ENCODE results near the gene ACBD6. TPM values are rescaled to one million over a fixed set of nuclear protein-coding genes. Genes with fewer than 3 reads are reported as not detected.

The ACBD6 gene
- total and polyA plus RNA-seq, 11 donors = 18.6 to 35.8 (median 21.8) TPM

DNA sequence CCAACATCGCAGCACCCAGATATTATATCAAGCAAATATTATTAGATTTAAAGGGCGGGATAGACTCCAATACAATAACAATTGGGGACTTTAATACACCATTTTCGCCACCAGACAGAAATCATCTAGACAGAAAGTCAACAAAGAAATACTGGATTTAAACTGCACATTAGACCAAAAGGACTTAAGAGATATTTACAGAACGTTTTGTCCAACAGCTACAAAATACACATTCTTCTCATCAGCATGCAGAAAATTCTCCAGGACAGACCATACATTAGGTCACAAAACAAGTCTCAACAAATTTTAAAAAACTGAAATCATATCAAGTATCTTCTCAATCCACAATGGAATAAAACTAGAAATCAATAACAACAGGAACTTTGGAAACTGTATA lies 121.2 kb downstream of the ACBD6 start:
- H3K27me3 ChIP-seq = no peaks in the 10 kb centered on the region
- H3K36me3 ChIP-seq = peaks cover 0 to 3% (median 0%) of the 10 kb centered on the region in 9 donors
- no peak for DNase-seq
- intact Hi-C loops (cut with DNase I) = no loop called here
- no peaks in the 10 kb centered on the region for H3K4me1 ChIP-seq
- no peak overlapping the region for H3K27ac ChIP-seq
- ATAC-seq = no peak
- TF ChIP-seq CTCF (IDR thresholded peaks at IDR 0.05) (no peak), POLR2A (IDR thresholded peaks at IDR 0.05) (no peak)
- peaks cover 0 to 84% (median 47%) of the 10 kb centered on the region in 12 donors for H3K9me3 ChIP-seq
- 90 to 96% (median 93%) methylated on average over 4 of the region's 4 CpGs for WGBS, 4 donors
- no peak overlapping the region for H3K4me3 ChIP-seq

DNA sequence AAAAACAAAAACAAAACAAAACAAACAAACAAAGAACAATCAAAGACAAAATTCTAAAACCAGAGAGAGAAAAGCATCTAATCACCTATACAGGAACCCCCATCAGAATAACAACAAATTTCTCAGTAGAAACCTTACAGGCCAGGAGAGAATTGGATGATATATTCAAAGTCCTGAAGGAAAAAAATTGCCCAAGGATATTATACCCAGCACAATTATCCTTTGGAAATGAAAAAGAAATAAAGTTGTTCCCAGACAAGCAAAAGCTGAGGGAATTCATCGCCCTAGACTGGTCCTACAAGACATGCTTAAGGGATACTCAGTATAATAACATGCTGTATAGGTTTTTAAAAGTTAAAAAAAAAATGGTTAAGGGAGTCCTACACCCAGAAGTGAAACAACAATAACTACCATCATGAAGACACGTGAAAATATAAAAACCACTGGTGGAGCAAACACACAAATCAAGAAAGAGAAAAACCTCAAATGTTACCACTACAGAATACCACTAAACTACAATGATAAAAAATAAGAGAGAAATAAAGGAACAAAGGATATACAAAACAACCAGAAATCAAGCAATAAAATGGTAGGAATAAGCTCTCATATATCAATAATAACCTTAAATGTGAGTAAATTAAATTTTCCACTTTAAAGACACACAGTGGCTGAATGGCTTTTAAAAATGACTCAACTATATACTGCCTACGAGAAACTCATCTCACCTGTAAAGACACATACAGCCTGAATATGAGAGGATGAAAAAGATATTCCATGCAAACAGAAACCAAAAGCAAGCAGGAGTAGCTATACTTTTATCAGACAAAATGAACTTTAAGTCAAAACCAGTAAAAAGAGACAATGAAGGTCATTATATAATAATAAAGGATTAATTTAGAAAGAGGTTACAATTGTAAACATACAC lies 121.9 kb downstream of the ACBD6 start:
- Histone ChIP-seq H3K36me3 (peaks cover 0 to 3% (median 0%) of the 10 kb centered on the region in 9 donors), H3K9me3 (peaks cover 0 to 79% (median 44%) of the 10 kb centered on the region in 12 donors), H3K27ac (no peak overlapping the region), H3K4me1 (no peaks in the 10 kb centered on the region), H3K4me3 (no peak overlapping the region), H3K27me3 (no peaks in the 10 kb centered on the region)
- ATAC-seq = no peak
- no peak for DNase-seq
- TF ChIP-seq CTCF (IDR thresholded peaks at IDR 0.05) = no peak
- TF ChIP-seq POLR2A (IDR thresholded peaks at IDR 0.05) = no peak
- intact Hi-C loops (cut with DNase I) = no loop called here
- 83 to 97% (median 95%) methylated on average over 3 of the region's 3 CpGs for WGBS, 4 donors

DNA sequence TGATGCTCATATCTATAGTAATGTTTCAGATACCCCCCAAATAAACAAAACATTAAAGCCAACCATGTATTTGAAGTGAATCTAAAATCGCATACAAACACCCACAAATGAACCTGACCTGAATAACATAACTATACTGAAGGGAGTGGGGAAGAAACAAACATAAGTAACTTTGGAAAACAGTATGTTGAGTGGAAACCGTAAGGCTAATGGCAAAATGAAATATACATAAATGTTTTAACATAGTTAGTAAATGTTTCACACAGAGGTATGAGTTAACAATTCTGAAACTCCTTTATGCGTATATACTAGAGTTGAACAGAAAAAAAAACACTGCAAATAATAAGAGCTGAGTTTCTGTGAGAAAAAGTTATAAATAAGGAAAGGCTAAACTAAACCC lies 125.6 kb downstream of the ACBD6 start:
- no peak overlapping the region for H3K4me3 ChIP-seq
- intact Hi-C loops (cut with DNase I) = loop anchor here in 1 of 10 donors (2.0 kb wide), 1 partner anchor 28 kb away; no protein-coding TSS in a partner anchor
- H3K9me3 ChIP-seq = peaks cover 0 to 43% (median 27%) of the 10 kb centered on the region in 12 donors
- H3K27ac ChIP-seq = no peak overlapping the region
- 97 to 99% (median 99%) methylated on average over 3 of the region's 3 CpGs for WGBS, 4 donors
- no peak for DNase-seq
- no peaks in the 10 kb centered on the region for H3K27me3 ChIP-seq
- TF ChIP-seq POLR2A (IDR thresholded peaks at IDR 0.05) = no peak
- TF ChIP-seq CTCF (IDR thresholded peaks at IDR 0.05) = no peak
- peaks cover 0 to 3% (median 0%) of the 10 kb centered on the region in 9 donors for H3K36me3 ChIP-seq
- H3K4me1 ChIP-seq = no peaks in the 10 kb centered on the region
- no peak for ATAC-seq

GRCh38 chr1:180376253-180376652 lies 126.1 kb downstream of the ACBD6 start:
- peaks cover 0 to 3% (median 0%) of the 10 kb centered on the region in 9 donors for H3K36me3 ChIP-seq
- TF ChIP-seq CTCF (IDR thresholded peaks at IDR 0.05) = no peak
- no peak for TF ChIP-seq POLR2A (IDR thresholded peaks at IDR 0.05)
- intact Hi-C loops (cut with DNase I) = loop anchor here in 1 of 10 donors (2.0 kb wide), 1 partner anchor 29 kb away; no protein-coding TSS in a partner anchor
- no peak overlapping the region for H3K4me3 ChIP-seq
- no peak overlapping the region for H3K27ac ChIP-seq
- no peaks in the 10 kb centered on the region for H3K4me1 ChIP-seq
- H3K9me3 ChIP-seq = peaks cover 0 to 40% (median 24%) of the 10 kb centered on the region in 12 donors
- ATAC-seq (no peak), DNase-seq (no peak)
- H3K27me3 ChIP-seq = no peaks in the 10 kb centered on the region
- 96 to 100% (median 99%) methylated on average over 1 of the region's 1 CpG for WGBS, 4 donors
